OCI-LY1 (cell line): Measurements from ENCODE around the gene ZSCAN21.

Source experiments
- H2AFZ ChIP-seq: fragments of 200-600 bp; sonication (generic), shearing (Covaris generic); 2 replicates; pipeline ENCODE4 v1.6.0; 2014; ENCODE audit warnings: antibody characterized with exemption, mild to moderate bottlenecking, low read length
- H3F3A ChIP-seq: fragments of 200-600 bp; sonication (generic), shearing (Covaris generic); 2 replicates; pipeline ENCODE4 v1.6.0; 2014; ENCODE audit warnings: mild to moderate bottlenecking, antibody characterized with exemption, low read length, moderate library complexity; ENCODE audit not compliant: insufficient read depth
- H3K27ac ChIP-seq: fragments of 200-600 bp; sonication (generic); 2 replicates; pipeline ENCODE4 v1.5.1; 2014; ENCODE audit warnings: low read length, mixed run types, mild to moderate bottlenecking, low read depth; ENCODE audit not compliant: poor library complexity, severe bottlenecking
- H3K27me3 ChIP-seq: fragments of 200-600 bp; sonication (generic); 2 replicates; pipeline ENCODE4 v1.6.0; 2014; ENCODE audit warnings: antibody characterized with exemption, mild to moderate bottlenecking, low read length, moderate library complexity; ENCODE audit not compliant: insufficient read depth
- H3K36me3 ChIP-seq: fragments of 200-600 bp; sonication (generic); 2 replicates; pipeline ENCODE4 v1.6.1; 2014; ENCODE audit warnings: mild to moderate bottlenecking, antibody characterized with exemption, low read length, moderate library complexity, mixed read lengths; ENCODE audit not compliant: insufficient read depth
- H3K4me1 ChIP-seq: fragments of 200-600 bp; sonication (generic); 2 replicates; pipeline ENCODE4 v1.5.1; 2014; ENCODE audit warnings: mild to moderate bottlenecking, low read length, moderate library complexity; ENCODE audit not compliant: insufficient read depth, severe bottlenecking
- H3K4me2 ChIP-seq: fragments of 200-600 bp; sonication (generic), shearing (Covaris generic); 2 replicates; pipeline ENCODE4 v1.6.1; 2014; ENCODE audit warnings: low read length
- H3K4me3 ChIP-seq: fragments of 200-600 bp; sonication (generic); 2 replicates; pipeline ENCODE4 v1.5.1; 2014; ENCODE audit warnings: low read length, low read depth, mild to moderate bottlenecking, mixed read lengths; ENCODE audit not compliant: poor library complexity, severe bottlenecking
- H3K79me2 ChIP-seq: fragments of 200-600 bp; shearing (Covaris generic); 2 replicates; pipeline ENCODE4 v1.6.1; 2016; ENCODE audit warnings: mixed run types, low read length, mixed read lengths; ENCODE audit not compliant: insufficient read depth
- H3K9ac ChIP-seq: fragments of 200-600 bp; sonication (generic), shearing (Covaris generic); 2 replicates; pipeline ENCODE4 v1.6.1; 2014; ENCODE audit warnings: mild to moderate bottlenecking, low read length, mixed read lengths
- H3K9me2 ChIP-seq: fragments of 200-600 bp; sonication (generic), shearing (Covaris generic); 2 replicates; pipeline ENCODE4 v1.6.1; 2014; ENCODE audit warnings: low read depth, mild to moderate bottlenecking, low read length, mixed read lengths
- H3K9me3 ChIP-seq: fragments of 200-600 bp; shearing (Covaris generic); 2 replicates; pipeline ENCODE4 v1.6.1; 2014; ENCODE audit warnings: low read length, mixed read lengths
- H4K20me1 ChIP-seq: fragments of 200-600 bp; sonication (generic), shearing (Covaris generic); 2 replicates; pipeline ENCODE4 v1.6.0; 2016; ENCODE audit warnings: mild to moderate bottlenecking, low read length; ENCODE audit not compliant: insufficient read depth
- CTCF ChIP-seq: fragments of 200-600 bp; sonication (generic), shearing (Covaris generic); IDR thresholded peaks from 2 replicates; pipeline ENCODE4 v1.5.1; 2017; ENCODE audit warnings: mild to moderate bottlenecking, antibody characterized with exemption, low read length, moderate library complexity, mixed read lengths
- EZH2 ChIP-seq: fragments of 200-600 bp; sonication (generic), shearing (Covaris generic); IDR thresholded peaks from 2 replicates; pipeline ENCODE4 v1.8.0; 2017; ENCODE audit warnings: borderline replicate concordance, mixed run types, mild to moderate bottlenecking, antibody characterized with exemption, low read length, moderate library complexity, mixed read lengths

ZSCAN21 gene

GRCh38 chr7:100044718-100045117, 4.9 kb upstream of the ZSCAN21 start:
- peaks cover 17% of the 10 kb centered on the region for H3K4me1 ChIP-seq
- H4K20me1 ChIP-seq, result no peaks in the 10 kb centered on the region
- no peaks in the 10 kb centered on the region for H3K27me3 ChIP-seq
- H3K36me3 ChIP-seq, result no peaks in the 10 kb centered on the region
- no peak overlapping the region for H2AFZ ChIP-seq
- no peak overlapping the region for H3K27ac ChIP-seq
- TF ChIP-seq EZH2, result no peak
- TF ChIP-seq CTCF, result peak; percentile 50
- 0 out of 2 replicates have a peak, but pooled peaks cover 1% of the 10 kb centered on the region for H3F3A ChIP-seq
- H3K9ac ChIP-seq, result no peak overlapping the region
- peak overlapping the region; percentile 22 for H3K4me2 ChIP-seq
- H3K4me3 ChIP-seq, result peak overlapping the region; percentile 24
- no peaks in the 10 kb centered on the region for H3K79me2 ChIP-seq
- peaks cover 5% of the 10 kb centered on the region; the same call in 1 of the 2 replicates for H3K9me3 ChIP-seq
- no peaks in the 10 kb centered on the region for H3K9me2 ChIP-seq

GRCh38 chr7:100048680-100049079, 894 bp upstream of the ZSCAN21 start:
- Histone ChIP-seq H3K4me1 (peaks cover 27% of the 10 kb centered on the region), H3K9me2 (no peaks in the 10 kb centered on the region), H2AFZ (no peak overlapping the region; the same call in 1 of the 2 replicates), H3K9ac (no peak overlapping the region; the same call in 1 of the 2 replicates), H3K4me3 (no peak overlapping the region), H3K9me3 (no peaks in the 10 kb centered on the region), H3K4me2 (peak overlapping the region; percentile 82; the same call in 1 of the 2 replicates), H3K27ac (no peak overlapping the region), H3K36me3 (no peaks in the 10 kb centered on the region), H3F3A (no peaks in the 10 kb centered on the region), H3K79me2 (no peaks in the 10 kb centered on the region), H3K27me3 (no peaks in the 10 kb centered on the region), H4K20me1 (no peaks in the 10 kb centered on the region)
- TF ChIP-seq EZH2 (no peak), CTCF (no peak)

GRCh38 chr7:100051611-100052010, 2.0 kb downstream of the ZSCAN21 start:
- H3K27ac ChIP-seq, result no peak overlapping the region
- H3K9me2 ChIP-seq, result no peaks in the 10 kb centered on the region
- H3K4me1 ChIP-seq, result peaks cover 19% of the 10 kb centered on the region
- H2AFZ ChIP-seq, result no peak overlapping the region
- no peaks in the 10 kb centered on the region for H3K79me2 ChIP-seq
- H3K4me3 ChIP-seq, result no peak overlapping the region
- H4K20me1 ChIP-seq, result no peaks in the 10 kb centered on the region
- H3K9ac ChIP-seq, result no peak overlapping the region
- H3K9me3 ChIP-seq, result no peaks in the 10 kb centered on the region
- H3K36me3 ChIP-seq, result no peaks in the 10 kb centered on the region
- no peak overlapping the region for H3K4me2 ChIP-seq
- H3F3A ChIP-seq, result no peaks in the 10 kb centered on the region
- no peak for TF ChIP-seq CTCF
- no peak for TF ChIP-seq EZH2
- H3K27me3 ChIP-seq, result no peaks in the 10 kb centered on the region
